ENCODE results near the gene TFF2.

TFF2 gene

DNA sequence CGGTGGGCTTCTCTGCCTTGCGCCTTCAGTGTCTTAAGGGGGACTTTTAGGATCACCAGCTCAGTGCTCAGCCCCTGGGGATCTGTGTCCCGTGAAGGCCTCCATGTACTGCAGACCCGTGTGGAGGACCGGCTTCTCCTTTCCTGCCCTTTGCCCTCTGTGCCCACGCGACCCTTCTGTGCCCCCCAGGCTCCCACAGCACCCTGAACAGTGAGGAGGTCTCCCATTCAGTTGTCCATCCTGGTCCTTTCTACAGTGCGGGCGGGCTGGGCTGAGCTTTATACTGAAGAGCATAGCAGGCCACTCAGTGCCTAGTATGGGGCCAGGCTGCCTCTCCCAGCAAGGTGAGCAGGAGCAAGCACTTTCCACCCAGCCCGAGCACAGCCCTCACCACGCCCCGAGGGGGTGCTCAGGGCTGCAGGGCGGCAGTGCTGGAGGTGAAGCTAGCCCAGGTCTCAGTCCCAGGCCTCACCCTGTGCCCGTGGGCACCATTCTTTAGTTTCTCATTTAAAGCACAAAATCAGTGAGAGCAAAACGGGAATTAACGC, 23.2 kb upstream of the TFF2 start:
- Histone ChIP-seq H2BK15ac (replicated peaks; ENCODE audit: low read depth) (no peak overlapping the region), H3K4me2 (ENCODE audit: low read length) (no peak overlapping the region), H3K56ac (ENCODE audit: low read length) (no peak overlapping the region), H3K4me1 (ENCODE audit: control insufficient read depth, low read depth, low read length) (no peaks in the 10 kb centered on the region), H2BK5ac (ENCODE audit: low read length) (no peak overlapping the region), H3K4me3 (ENCODE audit: low read length) (no peak overlapping the region), H3K27ac (ENCODE audit: low read depth, low read length) (no peak overlapping the region), H4K8ac (ENCODE audit: low read depth, low read length) (no peak overlapping the region), H3K36me3 (ENCODE audit: control insufficient read depth, insufficient read depth, low read length) (no peaks in the 10 kb centered on the region), H3K27me3 (ENCODE audit: insufficient read depth, low read length, poor library complexity) (no peaks in the 10 kb centered on the region), H3K18ac (ENCODE audit: low read length) (no peak overlapping the region), H2BK120ac (ENCODE audit: low read depth, low read length) (no peak overlapping the region), H3K79me1 (ENCODE audit: low read length) (no peaks in the 10 kb centered on the region), H3K23ac (ENCODE audit: low read length) (no peak overlapping the region), H3K9ac (ENCODE audit: low read length) (no peak overlapping the region), H2AK5ac (ENCODE audit: low read length) (no peak overlapping the region), H3K4ac (ENCODE audit: low read depth, low read length) (no peak overlapping the region), H4K5ac (ENCODE audit: low read length) (no peak overlapping the region), H3K79me2 (ENCODE audit: control insufficient read depth, insufficient read depth, low read length) (no peaks in the 10 kb centered on the region)
- no peak for DNase-seq
- no CpG with 5 or more reads among the region's 16 CpGs for WGBS (ENCODE audit: extremely low coverage, insufficient coverage, low lambda C conversion rate)

DNA sequence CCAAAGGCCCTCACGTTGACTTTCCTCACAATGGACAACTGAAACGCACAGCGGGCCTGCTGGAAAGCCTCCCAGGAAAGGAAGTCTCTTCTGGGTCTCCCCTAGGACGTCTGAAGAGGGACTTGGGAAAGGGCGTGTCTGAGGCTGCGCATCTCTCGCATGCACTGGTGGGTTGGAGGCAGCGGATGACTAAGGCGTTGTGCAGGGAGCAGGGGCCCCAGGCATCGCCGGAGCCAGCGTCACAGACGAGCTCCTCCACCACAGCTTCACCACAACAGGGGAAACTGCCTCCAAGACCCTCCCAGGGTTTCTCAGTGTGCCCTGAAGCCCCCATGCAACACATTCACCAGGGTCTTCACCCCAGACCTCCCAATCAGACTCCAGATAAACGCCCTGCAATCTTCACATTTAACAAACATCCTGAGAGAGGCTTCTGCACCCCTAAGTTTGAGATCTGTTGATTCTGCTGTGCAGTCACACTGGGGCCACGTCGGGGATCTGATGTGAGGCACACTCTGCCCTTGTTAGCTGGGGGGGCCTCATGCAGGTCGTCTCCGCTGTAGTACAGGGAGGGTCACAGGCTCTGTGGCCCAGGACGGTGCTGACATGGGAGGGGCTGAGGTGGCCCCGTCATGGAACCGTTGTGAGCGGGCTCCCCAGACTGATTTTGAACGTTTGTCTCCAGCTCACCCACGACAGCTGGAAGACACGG, 22.6 kb upstream of the TFF2 start:
- no CpG with 5 or more reads among the region's 25 CpGs for WGBS (ENCODE audit: extremely low coverage, insufficient coverage, low lambda C conversion rate)
- Histone ChIP-seq H3K79me1 (ENCODE audit: low read length) (no peaks in the 10 kb centered on the region), H2BK15ac (replicated peaks; ENCODE audit: low read depth) (no peak overlapping the region), H2BK5ac (ENCODE audit: low read length) (no peak overlapping the region), H4K5ac (ENCODE audit: low read length) (no peak overlapping the region), H3K18ac (ENCODE audit: low read length) (no peak overlapping the region), H3K9ac (ENCODE audit: low read length) (no peak overlapping the region), H3K36me3 (ENCODE audit: control insufficient read depth, insufficient read depth, low read length) (no peaks in the 10 kb centered on the region), H3K4me2 (ENCODE audit: low read length) (no peak overlapping the region), H3K79me2 (ENCODE audit: control insufficient read depth, insufficient read depth, low read length) (no peaks in the 10 kb centered on the region), H3K4me1 (ENCODE audit: control insufficient read depth, low read depth, low read length) (no peaks in the 10 kb centered on the region), H3K4me3 (ENCODE audit: low read length) (no peak overlapping the region), H3K4ac (ENCODE audit: low read depth, low read length) (no peak overlapping the region), H3K27me3 (ENCODE audit: insufficient read depth, low read length, poor library complexity) (no peaks in the 10 kb centered on the region), H3K56ac (ENCODE audit: low read length) (no peak overlapping the region), H4K8ac (ENCODE audit: low read depth, low read length) (no peak overlapping the region), H2BK120ac (ENCODE audit: low read depth, low read length) (no peak overlapping the region), H2AK5ac (ENCODE audit: low read length) (no peak overlapping the region), H3K27ac (ENCODE audit: low read depth, low read length) (no peak overlapping the region), H3K23ac (ENCODE audit: low read length) (no peak overlapping the region)
- no peak for DNase-seq

DNA sequence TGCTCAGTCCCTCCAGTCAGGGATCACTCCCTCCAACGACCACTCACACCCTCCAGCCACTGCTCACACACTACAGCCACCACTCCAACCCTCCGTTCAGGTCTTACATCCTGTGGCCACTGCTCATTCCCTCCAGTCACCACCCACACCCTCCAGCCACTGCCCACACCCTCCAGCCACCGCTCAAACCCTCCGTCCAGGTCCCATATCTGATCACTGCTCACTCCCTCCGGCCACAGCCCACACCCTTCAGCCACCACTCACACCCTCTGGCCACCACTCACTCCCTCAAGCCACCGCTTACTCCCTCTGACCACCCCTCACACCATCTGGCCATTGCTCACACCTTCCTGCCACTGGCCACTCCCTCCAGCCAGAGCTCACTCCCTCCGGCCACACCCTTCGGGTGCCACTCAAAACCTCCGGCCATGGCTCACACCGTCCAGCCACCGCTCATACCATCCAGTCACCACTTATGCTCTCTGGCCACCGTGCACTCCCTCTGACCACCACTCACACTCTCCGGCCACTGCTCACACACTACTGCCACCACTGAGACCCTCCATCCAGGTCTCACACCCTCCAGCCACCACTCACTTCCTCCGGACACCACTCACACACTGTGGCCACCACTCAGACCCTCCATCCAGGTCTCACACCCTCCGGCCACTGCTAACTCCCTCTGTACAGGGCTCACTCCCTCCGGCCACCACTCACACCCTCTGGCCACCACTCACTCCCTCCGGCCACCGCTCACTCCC, 20.3 kb upstream of the TFF2 start:
- Histone ChIP-seq H2AK5ac (ENCODE audit: low read length) (no peak overlapping the region), H4K5ac (ENCODE audit: low read length) (no peak overlapping the region), H3K4me3 (ENCODE audit: low read length) (no peak overlapping the region), H3K4me1 (ENCODE audit: control insufficient read depth, low read depth, low read length) (no peaks in the 10 kb centered on the region), H3K4ac (ENCODE audit: low read depth, low read length) (no peak overlapping the region), H4K8ac (ENCODE audit: low read depth, low read length) (no peak overlapping the region), H3K36me3 (ENCODE audit: control insufficient read depth, insufficient read depth, low read length) (no peaks in the 10 kb centered on the region), H2BK120ac (ENCODE audit: low read depth, low read length) (no peak overlapping the region), H3K27me3 (ENCODE audit: insufficient read depth, low read length, poor library complexity) (no peaks in the 10 kb centered on the region), H3K4me2 (ENCODE audit: low read length) (no peak overlapping the region), H3K23ac (ENCODE audit: low read length) (no peak overlapping the region), H3K56ac (ENCODE audit: low read length) (no peak overlapping the region), H3K79me2 (ENCODE audit: control insufficient read depth, insufficient read depth, low read length) (no peaks in the 10 kb centered on the region), H2BK15ac (replicated peaks; ENCODE audit: low read depth) (no peak overlapping the region), H3K9ac (ENCODE audit: low read length) (no peak overlapping the region), H3K18ac (ENCODE audit: low read length) (no peak overlapping the region), H3K27ac (ENCODE audit: low read depth, low read length) (no peak overlapping the region), H3K79me1 (ENCODE audit: low read length) (no peaks in the 10 kb centered on the region), H2BK5ac (ENCODE audit: low read length) (no peak overlapping the region)
- WGBS (ENCODE audit: extremely low coverage, insufficient coverage, low lambda C conversion rate): no CpG with 5 or more reads among the region's 18 CpGs
- no peak for DNase-seq

DNA sequence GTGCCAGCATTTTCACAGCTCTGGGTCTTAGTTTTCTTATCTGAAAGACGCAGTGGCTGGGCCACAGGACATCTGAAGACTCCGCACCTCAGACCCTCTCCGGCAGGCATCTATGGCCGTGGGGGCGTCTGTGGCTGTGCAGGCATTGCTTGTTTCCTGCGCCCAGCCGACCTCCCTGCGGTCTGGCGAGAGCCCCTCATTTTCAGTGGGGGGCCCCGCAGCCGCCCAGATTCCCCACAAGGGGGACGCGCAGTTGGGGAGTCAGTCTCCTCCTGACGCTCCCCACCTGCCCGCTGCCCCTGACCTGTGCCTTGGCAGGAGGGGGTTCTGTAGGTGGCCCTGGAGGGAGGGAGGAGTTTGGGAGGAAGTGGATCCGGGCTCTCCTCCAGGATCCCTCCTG, 19.0 kb upstream of the TFF2 start:
- Histone ChIP-seq H3K36me3 (ENCODE audit: control insufficient read depth, insufficient read depth, low read length) (no peaks in the 10 kb centered on the region), H2BK120ac (ENCODE audit: low read depth, low read length) (no peak overlapping the region), H4K8ac (ENCODE audit: low read depth, low read length) (no peak overlapping the region), H3K4ac (ENCODE audit: low read depth, low read length) (no peak overlapping the region), H3K56ac (ENCODE audit: low read length) (no peak overlapping the region), H3K79me1 (ENCODE audit: low read length) (no peaks in the 10 kb centered on the region), H3K4me3 (ENCODE audit: low read length) (no peak overlapping the region), H3K4me1 (ENCODE audit: control insufficient read depth, low read depth, low read length) (no peaks in the 10 kb centered on the region), H2AK5ac (ENCODE audit: low read length) (no peak overlapping the region), H4K5ac (ENCODE audit: low read length) (no peak overlapping the region), H3K18ac (ENCODE audit: low read length) (no peak overlapping the region), H2BK5ac (ENCODE audit: low read length) (no peak overlapping the region), H3K9ac (ENCODE audit: low read length) (no peak overlapping the region), H2BK15ac (replicated peaks; ENCODE audit: low read depth) (no peak overlapping the region), H3K23ac (ENCODE audit: low read length) (no peak overlapping the region), H3K79me2 (ENCODE audit: control insufficient read depth, insufficient read depth, low read length) (no peaks in the 10 kb centered on the region), H3K4me2 (ENCODE audit: low read length) (no peak overlapping the region), H3K27me3 (ENCODE audit: insufficient read depth, low read length, poor library complexity) (no peaks in the 10 kb centered on the region), H3K27ac (ENCODE audit: low read depth, low read length) (no peak overlapping the region)
- no peak for DNase-seq
- no CpG with 5 or more reads among the region's 16 CpGs for WGBS (ENCODE audit: extremely low coverage, insufficient coverage, low lambda C conversion rate)

DNA sequence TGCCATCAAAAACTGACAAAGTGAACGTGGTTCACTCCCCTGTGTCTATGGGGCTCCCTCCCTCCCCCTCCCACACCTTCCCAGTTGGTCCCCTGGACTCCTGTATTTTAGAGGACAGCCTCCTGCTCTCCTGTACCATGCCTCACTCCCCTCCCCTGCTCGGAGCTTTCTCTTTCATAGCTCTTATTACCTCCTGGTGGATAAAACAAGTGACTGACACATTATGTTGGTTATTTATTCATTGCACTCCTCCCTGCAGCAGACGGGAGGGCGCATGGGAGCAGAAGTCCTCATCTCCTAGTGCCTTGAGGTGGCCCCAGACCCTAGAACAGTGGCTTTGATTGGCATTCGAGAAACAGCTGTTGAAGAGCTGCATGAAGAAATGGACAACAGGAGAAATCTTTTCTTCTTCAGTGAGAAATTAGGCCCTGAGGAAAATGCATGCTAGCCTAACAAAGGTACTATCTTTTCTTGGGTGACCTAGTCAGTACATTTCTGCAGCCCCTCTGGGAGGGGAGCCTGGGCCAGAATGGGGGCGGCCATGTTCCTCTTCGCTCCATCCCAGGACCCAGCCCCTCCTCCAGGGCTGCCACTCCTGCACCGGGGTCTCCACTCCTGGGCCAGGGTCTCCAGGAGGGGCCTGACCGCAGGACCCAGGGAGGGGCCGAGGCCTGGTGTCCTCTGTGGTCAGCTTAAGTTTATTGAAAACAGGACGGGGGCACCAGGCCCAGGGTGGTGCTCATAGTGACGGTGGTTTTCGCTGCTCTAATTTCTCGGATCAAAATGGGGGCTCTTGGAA, 16.8 kb upstream of the TFF2 start:
- Histone ChIP-seq H3K56ac (ENCODE audit: low read length) (no peak overlapping the region), H3K18ac (ENCODE audit: low read length) (no peak overlapping the region), H3K23ac (ENCODE audit: low read length) (no peak overlapping the region), H2BK5ac (ENCODE audit: low read length) (no peak overlapping the region), H3K4me3 (ENCODE audit: low read length) (no peak overlapping the region), H3K79me1 (ENCODE audit: low read length) (no peaks in the 10 kb centered on the region), H3K79me2 (ENCODE audit: control insufficient read depth, insufficient read depth, low read length) (no peaks in the 10 kb centered on the region), H2BK120ac (ENCODE audit: low read depth, low read length) (no peak overlapping the region), H3K27me3 (ENCODE audit: insufficient read depth, low read length, poor library complexity) (no peaks in the 10 kb centered on the region), H4K8ac (ENCODE audit: low read depth, low read length) (no peak overlapping the region), H2AK5ac (ENCODE audit: low read length) (no peak overlapping the region), H3K4me1 (ENCODE audit: control insufficient read depth, low read depth, low read length) (no peaks in the 10 kb centered on the region), H4K5ac (ENCODE audit: low read length) (no peak overlapping the region), H3K4ac (ENCODE audit: low read depth, low read length) (no peak overlapping the region), H3K27ac (ENCODE audit: low read depth, low read length) (no peak overlapping the region), H3K9ac (ENCODE audit: low read length) (no peak overlapping the region), H2BK15ac (replicated peaks; ENCODE audit: low read depth) (no peak overlapping the region), H3K36me3 (ENCODE audit: control insufficient read depth, insufficient read depth, low read length) (no peaks in the 10 kb centered on the region), H3K4me2 (ENCODE audit: low read length) (no peak overlapping the region)
- WGBS (ENCODE audit: extremely low coverage, insufficient coverage, low lambda C conversion rate): no CpG with 5 or more reads among the region's 14 CpGs
- no peak for DNase-seq
